HepG2 (cell line): ENCODE data around the gene GALNT10. TPM values are rescaled to one million over a fixed set of nuclear protein-coding genes. Genes with fewer than 3 reads are reported as not detected.
A peak's percentile ranks its signal among the peaks of the same experiment; 100 is the strongest.

Experiments
- ATAC-seq: fragments of 200-7000 bp; cut with Tn5 transposase; 3 replicates; pipeline ENCODE4 v1.9.1; 2020; ENCODE audit warnings: mild to moderate bottlenecking, moderate library complexity
- BruUV-seq: library from RNA; stranded (reverse); fragments of 400-500 nt; replicated peaks from 2 replicates; lab custom pipeline; 2021; lab: Mats Ljungman, UMichigan
- CTCF ChIA-PET: fragments of 300-600 bp; formaldehyde crosslinking; extraction: SDS; loops from one replicate; lab custom pipeline; 2021; ENCODE audit warnings: low total read pairs, inconsistent platforms, low intra/inter-chr PET ratio; lab: Yijun Ruan, JAX
- POLR2A ChIA-PET: fragments of 350-600 bp; sonication (Branson Sonifier 250); formaldehyde crosslinking; loops from one replicate; lab custom pipeline; 2020; ENCODE audit warnings: antibody characterized with exemption, inconsistent platforms; lab: Yijun Ruan, JAX
- DNase-seq: peaks from one replicate; pipeline ENCODE4 v3.0.0-alpha.2; 2015; ENCODE audit warnings: low spot score
- FAIRE-seq: peaks from 3 replicates; lab custom pipeline; 2011; peaks lifted over from hg19 to GRCh38; lab: Jason Lieb, UNC
- H2AFZ ChIP-seq: one replicate; pipeline ENCODE4 v1.6.1; 2011; ENCODE audit warnings: low read length, inconsistent platforms
- H3K27ac ChIP-seq: fragments of 300-600 bp; 3 replicates; pipeline ENCODE4 v1.8.0; 2011; ENCODE audit warnings: mixed run types, mild to moderate bottlenecking, mixed read lengths, low read length, inconsistent platforms; ENCODE audit not compliant: insufficient read depth; ENCODE audit errors: extremely low read length
- H3K27me3 ChIP-seq, 2 experiments: fragments of 200-600 bp in 1 of 2; 2 replicates in 1 of 2; 3 replicates in 1 of 2; pipeline versions ENCODE4 v1.6.0 to v1.8.0; 2011; ENCODE audit warnings: low read length in 2 of 2, mild to moderate bottlenecking in 2 of 2, moderate library complexity in 2 of 2, inconsistent platforms in 1 of 2; ENCODE audit not compliant: insufficient read depth in 2 of 2, control insufficient read depth in 1 of 2
- H3K36me3 ChIP-seq, 2 experiments: fragments of 200-600 bp in 1 of 2; replicated peaks in 1 of 2; 2 replicates in 1 of 2; 3 replicates in 1 of 2; pipeline versions ENCODE4 v1.5.1 to v1.8.0; 2011; ENCODE audit warnings: low read length in 2 of 2, inconsistent platforms in 1 of 2; ENCODE audit not compliant: insufficient read depth in 2 of 2, control insufficient read depth in 1 of 2
- H3K4me1 ChIP-seq: 2 replicates; pipeline ENCODE4 v1.5.1; 2012; ENCODE audit warnings: low read length, inconsistent platforms; ENCODE audit not compliant: insufficient read depth
- H3K4me2 ChIP-seq: 2 replicates; pipeline ENCODE4 v1.6.0; 2011; ENCODE audit warnings: low read depth, low read length, inconsistent platforms
- H3K4me3 ChIP-seq, 3 experiments: fragments of 200-600 bp in 1 of 3; sonication (generic), shearing (Covaris generic) in 1 of 3; replicated peaks in 1 of 3; 2 replicates each; pipeline ENCODE4 v1.5.1; 2011 to 2016; ENCODE audit warnings: low read length in 3 of 3, inconsistent platforms in 2 of 3, low read depth in 2 of 3, mild to moderate bottlenecking in 2 of 3, control low read depth in 1 of 3, mixed read lengths in 1 of 3; ENCODE audit not compliant: insufficient read depth in 1 of 3
- H3K79me2 ChIP-seq: one replicate; pipeline ENCODE4 v1.6.1; 2011; ENCODE audit warnings: low read length, inconsistent platforms; ENCODE audit not compliant: insufficient read depth
- H3K9ac ChIP-seq: 2 replicates; pipeline ENCODE4 v1.6.0; 2011; ENCODE audit warnings: mild to moderate bottlenecking, low read depth, low read length, inconsistent platforms; ENCODE audit not compliant: insufficient read depth
- H3K9me3 ChIP-seq: 2 replicates; pipeline ENCODE4 v1.5.1; 2012; ENCODE audit warnings: mild to moderate bottlenecking, low read length
- H4K20me1 ChIP-seq: 2 replicates; pipeline ENCODE4 v1.6.0; 2011; ENCODE audit warnings: inconsistent platforms, mild to moderate bottlenecking, low read length, moderate library complexity; ENCODE audit not compliant: insufficient read depth
- ELF1 ChIP-seq: sonication (generic); formaldehyde crosslinking; IDR thresholded peaks from 2 replicates; pipeline ENCODE4 v1.4.0; 2020; ENCODE audit warnings: missing genetic modification reagents
- KMT2A ChIP-seq: sonication (generic); formaldehyde crosslinking; IDR thresholded peaks from 2 replicates; pipeline ENCODE4 v1.4.0; 2020; ENCODE audit warnings: missing genetic modification reagents
- LCORL ChIP-seq, 2 experiments: fragments of 450-650 bp in 1 of 2; sonication (generic) in 1 of 2; formaldehyde crosslinking in 1 of 2; IDR thresholded peaks; 2 replicates each; pipeline versions ENCODE4 v1.5.0 to v1.6.1; 2017 to 2020; ENCODE audit warnings: antibody characterized with exemption in 1 of 2, missing genetic modification reagents in 1 of 2
- NR2F1 ChIP-seq, 2 experiments: fragments of 450-650 bp in 1 of 2; formaldehyde crosslinking in 1 of 2; IDR thresholded peaks; 2 replicates each; pipeline versions ENCODE4 v1.5.0 to v1.6.1; 2016 to 2020; ENCODE audit warnings: mild to moderate bottlenecking in 1 of 2, missing compliant biosample characterization in 1 of 2, missing genetic modification reagents in 1 of 2, moderate library complexity in 1 of 2
- SPEN ChIP-seq: sonication (generic); formaldehyde crosslinking; IDR thresholded peaks from 2 replicates; pipeline ENCODE4 v1.5.1; 2020; ENCODE audit warnings: low read depth, mild to moderate bottlenecking, missing genetic modification reagents
- ZC3H13 ChIP-seq: sonication (generic); formaldehyde crosslinking; IDR thresholded peaks from 2 replicates; pipeline ENCODE4 v1.8.1; 2023; ENCODE audit warnings: mild to moderate bottlenecking, missing genetic modification reagents, moderate library complexity
- ZNF253 ChIP-seq: sonication (generic); formaldehyde crosslinking; IDR thresholded peaks from 2 replicates; pipeline ENCODE4 v1.8.0; 2022; ENCODE audit warnings: mild to moderate bottlenecking, missing genetic modification reagents, borderline replicate concordance
- ZNF7 ChIP-seq: IDR thresholded peaks from 2 replicates; pipeline ENCODE4 v1.6.1; 2016; ENCODE audit warnings: missing biosample characterization, missing genetic modification reagents
- WGBS: methylation state at CpG from one replicate; pipeline ENCODE4 v1.1.6; 2017; ENCODE audit warnings: low lambda C conversion rate; 5-methylcytosine and 5-hydroxymethylcytosine counted together
- in situ Hi-C: cut with HindIII; loops from 2 replicates; pipeline ENCODE4 v1.10.0; 2017; ENCODE audit warnings: low pct_unique_long_range_greater_than_20kb; ENCODE audit not compliant: extremely low pct_ligation_motif_present
- intact Hi-C: fragments of 100-400 bp; cut with micrococcal nuclease; formaldehyde crosslinking; loops from one replicate; pipeline ENCODE4 v1.10.0; 2022; ENCODE audit not compliant: unreplicated experiment
- polyA plus RNA-seq, 8 experiments: library from polyadenylated mRNA; depleted of rRNA in 3 of 8; stranded (reverse) in 7 of 8; unstranded in 1 of 8; fragments of >200 nt; fragmentation: Illumina TruSeq in 4 of 8; extraction: Trizol in 4 of 8; gene quantifications; 2 replicates each; pipeline versions ENCODE4 v1.2.1 to v1.2.3, GENCODE V29; 2011 to 2016; ENCODE audit warnings: low read depth in 4 of 8, missing spikeins in 1 of 8, mixed read lengths in 1 of 8; ENCODE audit not compliant: insufficient read depth in 1 of 8
- total RNA-seq, 5 experiments: library from RNA; depleted of rRNA; stranded (reverse); fragments of >200 nt; fragmentation: Illumina TruSeq; extraction: Trizol; gene quantifications; 2 replicates each; pipeline ENCODE4 v1.2.3, GENCODE V29; 2016; ENCODE audit warnings: low read depth in 1 of 5
- TF ChIP-seq, protein P1 (sequence below): fragments of 450-650 bp; IDR thresholded peaks from 2 replicates; pipeline ENCODE4 v1.6.1; 2017; ENCODE audit warnings: mild to moderate bottlenecking
- TF ChIP-seq, protein P2 (sequence below): sonication (generic); formaldehyde crosslinking; IDR thresholded peaks from 2 replicates; pipeline ENCODE4 v1.4.0; 2020; ENCODE audit warnings: missing genetic modification reagents; ENCODE audit errors: not compliant biosample characterization

Gene GALNT10
- total and polyA plus RNA-seq, 2 of the 13 experiments (the other 11 are each of a cell fraction or from before 2014, with no cell fraction given), result 8.1 to 11.2 TPM

DNA sequence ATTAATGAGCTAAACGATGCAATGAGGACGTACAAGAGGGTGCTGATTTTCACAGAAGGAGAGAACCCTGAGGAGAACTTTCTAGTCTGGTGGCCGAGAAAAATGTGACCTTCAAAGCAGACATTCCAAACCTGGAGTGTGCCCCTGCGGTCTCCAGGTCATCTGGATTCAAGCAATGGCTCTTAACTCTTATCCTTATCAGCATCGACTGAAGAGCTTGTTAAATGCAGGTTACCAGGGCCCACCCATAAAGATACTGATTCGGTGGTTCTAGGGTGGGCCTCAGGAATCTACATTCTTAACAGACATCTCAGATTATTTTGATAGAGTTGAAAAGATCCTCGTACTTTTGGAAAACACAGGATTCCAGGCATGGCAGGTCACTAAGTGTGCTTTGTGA is 151.7 kb downstream of the GALNT10 start:
- ChIA-PET POLR2A (no interaction called here), CTCF (no interaction called here)
- ATAC-seq, result no peak
- DNase-seq, result no peak
- Histone ChIP-seq H3K4me3 (no peak overlapping the region), H4K20me1 (no peaks in the 10 kb centered on the region), H3K79me2 (no peaks in the 10 kb centered on the region), H3K4me2 (no peak overlapping the region), H3K9ac (no peak overlapping the region), H2AFZ (no peak overlapping the region), H3K36me3 (no peaks in the 10 kb centered on the region), H3K27ac (peak overlapping the region; percentile 11), H3K4me1 (peaks cover 18% of the 10 kb centered on the region), H3K9me3 (no peaks in the 10 kb centered on the region), H3K27me3 (no peaks in the 10 kb centered on the region)
- no peak for FAIRE-seq
- WGBS, result 84% methylated on average over 7 of the region's 7 CpGs
- BruUV-seq, result no TSS peak
- TF ChIP-seq NR2F1 (CRISPR knock-in tag; IDR thresholded peaks at IDR 0.05) (no peak), ZNF7 (no peak), SPEN (CRISPR knock-in tag) (no peak), ZNF253 (CRISPR knock-in tag) (no peak), LCORL (IDR thresholded peaks at IDR 0.05) (no peak), LCORL (CRISPR knock-in tag; IDR thresholded peaks at IDR 0.05) (no peak), KMT2A (no peak), ELF1 (CRISPR knock-in tag) (no peak), ZC3H13 (CRISPR knock-in tag) (no peak)
- TF ChIP-seq, protein P1, sequence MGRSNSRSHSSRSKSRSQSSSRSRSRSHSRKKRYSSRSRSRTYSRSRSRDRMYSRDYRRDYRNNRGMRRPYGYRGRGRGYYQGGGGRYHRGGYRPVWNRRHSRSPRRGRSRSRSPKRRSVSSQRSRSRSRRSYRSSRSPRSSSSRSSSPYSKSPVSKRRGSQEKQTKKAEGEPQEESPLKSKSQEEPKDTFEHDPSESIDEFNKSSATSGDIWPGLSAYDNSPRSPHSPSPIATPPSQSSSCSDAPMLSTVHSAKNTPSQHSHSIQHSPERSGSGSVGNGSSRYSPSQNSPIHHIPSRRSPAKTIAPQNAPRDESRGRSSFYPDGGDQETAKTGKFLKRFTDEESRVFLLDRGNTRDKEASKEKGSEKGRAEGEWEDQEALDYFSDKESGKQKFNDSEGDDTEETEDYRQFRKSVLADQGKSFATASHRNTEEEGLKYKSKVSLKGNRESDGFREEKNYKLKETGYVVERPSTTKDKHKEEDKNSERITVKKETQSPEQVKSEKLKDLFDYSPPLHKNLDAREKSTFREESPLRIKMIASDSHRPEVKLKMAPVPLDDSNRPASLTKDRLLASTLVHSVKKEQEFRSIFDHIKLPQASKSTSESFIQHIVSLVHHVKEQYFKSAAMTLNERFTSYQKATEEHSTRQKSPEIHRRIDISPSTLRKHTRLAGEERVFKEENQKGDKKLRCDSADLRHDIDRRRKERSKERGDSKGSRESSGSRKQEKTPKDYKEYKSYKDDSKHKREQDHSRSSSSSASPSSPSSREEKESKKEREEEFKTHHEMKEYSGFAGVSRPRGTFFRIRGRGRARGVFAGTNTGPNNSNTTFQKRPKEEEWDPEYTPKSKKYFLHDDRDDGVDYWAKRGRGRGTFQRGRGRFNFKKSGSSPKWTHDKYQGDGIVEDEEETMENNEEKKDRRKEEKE, result no peak
- TF ChIP-seq, protein P2, sequence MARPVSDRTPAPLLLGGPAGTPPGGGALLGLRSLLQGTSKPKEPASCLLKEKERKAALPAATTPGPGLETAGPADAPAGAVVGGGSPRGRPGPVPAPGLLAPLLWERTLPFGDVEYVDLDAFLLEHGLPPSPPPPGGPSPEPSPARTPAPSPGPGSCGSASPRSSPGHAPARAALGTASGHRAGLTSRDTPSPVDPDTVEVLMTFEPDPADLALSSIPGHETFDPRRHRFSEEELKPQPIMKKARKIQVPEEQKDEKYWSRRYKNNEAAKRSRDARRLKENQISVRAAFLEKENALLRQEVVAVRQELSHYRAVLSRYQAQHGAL (CRISPR knock-in tag), result no peak
- in situ Hi-C loops (no loop called here), intact Hi-C loops (no loop called here)
